KOPT-K1 (cell line): ENCODE data around the gene RNF26.
"Not testable (repeated sequence)": the region's sequence is repeated elsewhere in the genome, so short reads cannot be mapped to it uniquely, and the experiment has no call there.

ENCODE experiments used
- H3K27ac ChIP-seq: fragments of 200-600 bp; sonication (generic); 2 replicates; pipeline ENCODE4 v1.5.1; 2016; ENCODE audit warnings: antibody characterized with exemption, mild to moderate bottlenecking, low read depth, low read length; ENCODE audit not compliant: poor library complexity, severe bottlenecking
- H3K36me3 ChIP-seq: fragments of 200-600 bp; sonication (generic); 2 replicates; pipeline ENCODE4 v1.5.1; 2017; ENCODE audit warnings: antibody characterized with exemption, mild to moderate bottlenecking, low read length, moderate library complexity; ENCODE audit not compliant: insufficient read depth
- H3K9me3 ChIP-seq: fragments of 200-600 bp; sonication (generic); 2 replicates; pipeline ENCODE4 v1.5.1; 2017; ENCODE audit warnings: antibody characterized with exemption, low read length, mild to moderate bottlenecking; ENCODE audit not compliant: insufficient read depth, poor library complexity, severe bottlenecking

The RNF26 gene

GRCh38 chr11:119375337-119376196, 41.2 kb downstream of the RNF26 start:
- Histone ChIP-seq H3K36me3 (no peaks in the 10 kb centered on the region), H3K27ac (no peak overlapping the region), H3K9me3 (no peaks in the 10 kb centered on the region)

- H3K9me3 ChIP-seq = no peaks in the 10 kb centered on the region
- no peak overlapping the region for H3K27ac ChIP-seq
- no peaks in the 10 kb centered on the region for H3K36me3 ChIP-seq
Measured at GRCh38 chr11:119376197-119376847, 42.0 kb downstream of the RNF26 start.

- Histone ChIP-seq H3K9me3 (no peaks in the 10 kb centered on the region), H3K27ac (no peak overlapping the region), H3K36me3 (no peaks in the 10 kb centered on the region)
Measured at GRCh38 chr11:119377112-119377901, 43.0 kb downstream of the RNF26 start.

- Histone ChIP-seq H3K9me3 (no peaks in the 10 kb centered on the region), H3K27ac (no peak overlapping the region)
Measured at GRCh38 chr11:119377961-119378667, 43.8 kb downstream of the RNF26 start.

DNA sequence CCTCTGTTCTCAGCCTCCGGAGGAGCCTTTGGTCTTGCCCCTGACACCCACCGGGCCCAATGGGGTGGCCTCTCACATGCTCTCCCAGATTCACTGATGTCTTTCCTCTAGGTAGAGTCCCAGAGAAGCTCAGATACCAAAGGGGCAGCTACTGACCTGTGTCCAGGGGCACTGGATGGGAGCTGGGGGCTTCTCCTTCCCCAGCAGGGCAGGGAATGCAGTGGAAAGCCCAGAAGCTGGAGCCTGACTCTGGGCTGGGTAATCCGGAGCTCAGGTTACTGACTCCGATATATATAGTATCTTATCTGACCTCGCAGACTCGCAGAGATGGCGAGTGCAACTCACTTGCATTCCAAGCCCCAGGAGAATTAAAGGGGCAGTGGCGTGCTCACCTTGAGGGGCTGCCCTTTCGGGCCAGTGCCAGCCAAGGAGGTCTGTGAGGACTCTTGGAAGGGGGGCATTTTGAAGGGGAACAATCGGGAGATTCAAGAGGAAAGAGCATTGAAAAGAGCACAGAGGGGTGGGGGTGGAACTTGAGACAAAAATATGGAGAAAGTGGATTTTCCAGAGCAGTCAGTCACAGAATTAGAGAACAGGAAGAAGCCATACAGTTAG, 44.6 kb downstream of the RNF26 start:
- no peak overlapping the region for H3K27ac ChIP-seq
- no peaks in the 10 kb centered on the region for H3K36me3 ChIP-seq
- H3K9me3 ChIP-seq = no peaks in the 10 kb centered on the region

More at GRCh38 chr11:119377961-119378667, 43.8 kb downstream of the RNF26 start:
- H3K36me3 ChIP-seq = no peaks in the 10 kb centered on the region

GRCh38 chr11:119380160-119380826, 46.0 kb downstream of the RNF26 start:
- Histone ChIP-seq H3K9me3 (no peaks in the 10 kb centered on the region), H3K36me3 (no peaks in the 10 kb centered on the region), H3K27ac (no peak overlapping the region)

DNA sequence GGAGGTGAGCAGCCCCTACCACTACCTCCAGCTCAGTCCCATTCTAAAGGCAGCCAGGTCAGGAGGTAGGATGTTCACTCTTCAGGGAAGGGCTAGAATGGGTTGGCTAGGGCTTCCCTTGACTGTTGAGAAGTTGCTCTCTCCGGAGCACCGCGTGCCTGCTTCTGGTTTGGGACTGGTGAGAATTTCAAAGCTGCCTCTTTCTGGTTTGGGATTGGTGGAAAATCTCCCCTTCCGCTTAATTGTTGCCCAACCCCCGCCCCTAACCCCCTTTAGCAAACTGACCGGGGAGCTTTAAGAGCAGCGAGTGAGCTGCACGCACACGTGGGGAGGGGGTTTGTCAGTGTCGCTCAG, 46.5 kb downstream of the RNF26 start:
- no peaks in the 10 kb centered on the region for H3K9me3 ChIP-seq
- no peak overlapping the region for H3K27ac ChIP-seq

DNA sequence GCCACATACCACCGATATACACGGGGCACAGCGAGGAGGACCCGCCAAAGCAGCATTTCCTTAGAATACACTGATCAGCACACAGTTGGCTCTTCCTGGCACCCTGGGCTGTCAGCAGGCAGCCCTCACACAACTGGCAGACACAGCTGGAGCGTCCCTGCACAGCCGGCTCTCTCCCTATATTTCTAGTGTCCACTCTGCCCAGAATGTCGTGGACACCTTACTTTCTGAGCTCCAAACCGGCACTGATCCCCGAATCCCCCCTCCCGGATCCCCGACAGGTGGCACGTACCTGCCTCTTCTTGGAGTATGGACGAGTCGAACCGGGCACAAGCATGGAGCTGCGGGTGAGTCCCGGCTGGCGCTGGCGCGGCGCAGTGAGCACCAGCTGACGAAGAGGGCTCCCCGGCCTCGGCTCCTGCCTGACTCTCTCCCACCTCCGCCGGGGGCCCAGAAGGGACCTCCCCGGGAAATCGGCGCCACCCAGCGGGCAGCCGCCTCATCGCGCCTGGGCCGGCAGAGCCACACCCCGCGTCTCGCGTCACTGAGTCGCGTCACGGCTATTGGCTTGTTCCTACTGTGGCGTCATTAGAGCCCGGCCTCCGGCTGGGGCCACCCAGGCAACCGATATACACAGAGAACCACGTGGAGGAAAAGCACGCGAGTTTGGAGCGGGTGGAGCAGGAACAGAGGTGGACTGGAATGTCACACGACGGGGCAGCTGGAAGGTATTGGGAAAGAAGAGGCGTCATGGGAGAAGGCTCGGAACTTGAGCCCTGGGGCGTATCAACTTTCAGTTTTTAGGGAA, 47.1 kb downstream of the RNF26 start, which contains the start of gene USP2:
USP2 (minus strand) TSS at position 510 of the 808 bp plus-strand sequence. CDS start 8,210 bp downstream, outside the sequence.
- H3K27ac ChIP-seq = no peak within 1 kb of the TSS

More for the DNA sequence above, 46.5 kb downstream of the RNF26 start:
- H3K36me3 ChIP-seq = no peaks in the 10 kb centered on the region

DNA sequence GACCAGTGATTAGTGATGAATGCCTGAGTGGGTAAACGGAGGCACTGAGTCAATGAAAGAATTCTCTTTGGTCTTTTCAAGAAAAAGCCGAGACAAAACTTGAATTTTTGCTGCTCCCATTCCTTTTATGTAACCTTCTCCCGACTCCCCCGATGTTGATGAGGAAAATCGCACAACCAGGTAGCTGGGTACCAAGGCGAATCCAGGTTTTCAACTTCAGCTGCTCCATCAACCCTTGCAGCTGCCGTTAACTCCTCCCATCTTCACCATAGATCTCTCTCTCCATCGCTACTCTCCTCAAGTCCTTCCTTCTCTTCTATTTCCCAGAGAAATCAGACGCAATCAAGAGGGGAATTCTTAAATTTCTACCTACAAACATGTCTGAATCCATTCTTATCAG, 47.8 kb downstream of the RNF26 start:
- Histone ChIP-seq H3K27ac (no peak overlapping the region), H3K9me3 (no peaks in the 10 kb centered on the region), H3K36me3 (no peaks in the 10 kb centered on the region)

More for the DNA sequence above, 47.1 kb downstream of the RNF26 start, which contains the start of gene USP2:
- Histone ChIP-seq H3K36me3 (no peaks in the 10 kb centered on the region), H3K9me3 (no peaks in the 10 kb centered on the region)

- H3K27ac ChIP-seq, H3K9me3 ChIP-seq, H3K36me3 ChIP-seq: not testable (repeated sequence)
Measured at GRCh38 chr11:119382513-119382912, 48.2 kb downstream of the RNF26 start.

DNA sequence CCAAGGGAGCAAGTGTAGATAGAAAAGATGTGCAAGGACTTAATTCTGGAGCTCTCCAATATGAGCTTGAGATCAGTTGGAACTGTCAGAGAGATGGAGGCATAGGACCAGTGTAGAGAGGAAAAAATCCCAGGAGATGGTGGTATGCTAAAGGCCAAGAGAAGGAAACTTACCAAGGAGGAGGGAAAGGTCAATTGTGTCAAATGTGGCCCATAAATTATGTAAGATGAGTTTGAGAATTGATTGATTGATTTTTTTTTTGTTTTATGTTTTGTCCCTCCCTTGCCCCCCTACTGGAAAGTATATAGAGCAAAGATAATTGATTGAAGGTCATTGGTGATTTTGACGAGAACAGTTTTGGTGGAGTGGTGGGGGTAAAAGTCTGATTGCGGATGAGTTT, 50.0 kb downstream of the RNF26 start:
- no peak overlapping the region for H3K27ac ChIP-seq
- H3K9me3 ChIP-seq = no peaks in the 10 kb centered on the region
- H3K36me3 ChIP-seq = no peaks in the 10 kb centered on the region
